Fibroblast of the aortic adventitia (primary cell): ENCODE measurements around the gene IGSF3. TPM values are rescaled to one million over a fixed set of nuclear protein-coding genes. Genes with fewer than 3 reads are reported as not detected.
"Not testable (repeated sequence)": the region's sequence is repeated elsewhere in the genome, so short reads cannot be mapped to it uniquely, and the experiment has no call there.

Source experiments
- DNase-seq: peaks from one replicate; pipeline ENCODE4 v3.0.0-alpha.2; 2010; ENCODE audit warnings: low read depth
- H3K4me3 ChIP-seq: 2 replicates; pipeline ENCODE4 v1.5.1; 2011; ENCODE audit warnings: low read depth, mild to moderate bottlenecking, control low read depth, low read length, moderate library complexity
- total RNA-seq: library from RNA; depleted of rRNA; stranded (reverse); fragments of >200 nt; gene quantifications from 2 replicates; pipeline ENCODE4 v1.2.3, GENCODE V29; 2012; ENCODE audit warnings: low replicate concordance
- TF ChIP-seq, protein P1 (sequence below): IDR thresholded peaks from 2 replicates; pipeline ENCODE4 v1.5.1; 2011; ENCODE audit warnings: mild to moderate bottlenecking, low read length, control low read depth, inconsistent platforms; ENCODE audit not compliant: insufficient read depth

The IGSF3 gene
- total RNA-seq, 1 donor = 0.27 TPM

DNA sequence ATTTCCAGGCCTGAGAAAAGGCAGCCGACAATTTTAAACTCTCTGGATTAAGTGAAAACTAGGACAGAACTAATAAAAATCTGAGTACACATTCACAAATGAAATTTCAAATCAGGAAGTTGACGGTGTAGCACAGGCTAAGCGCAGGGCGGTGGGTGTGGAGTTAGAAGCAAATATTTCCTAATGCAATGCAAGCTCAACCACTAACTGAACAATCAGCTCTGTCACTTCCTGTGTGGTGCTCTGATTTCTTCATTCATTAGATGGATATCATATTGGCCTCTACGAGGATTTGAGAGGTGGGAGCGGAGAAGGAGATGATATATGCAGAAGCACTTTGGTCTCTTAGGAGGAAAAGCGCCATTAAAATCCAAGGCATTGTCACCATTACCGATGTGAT lies 61.5 kb downstream of the IGSF3 start:
- DNase-seq = not testable (repeated sequence)

DNA sequence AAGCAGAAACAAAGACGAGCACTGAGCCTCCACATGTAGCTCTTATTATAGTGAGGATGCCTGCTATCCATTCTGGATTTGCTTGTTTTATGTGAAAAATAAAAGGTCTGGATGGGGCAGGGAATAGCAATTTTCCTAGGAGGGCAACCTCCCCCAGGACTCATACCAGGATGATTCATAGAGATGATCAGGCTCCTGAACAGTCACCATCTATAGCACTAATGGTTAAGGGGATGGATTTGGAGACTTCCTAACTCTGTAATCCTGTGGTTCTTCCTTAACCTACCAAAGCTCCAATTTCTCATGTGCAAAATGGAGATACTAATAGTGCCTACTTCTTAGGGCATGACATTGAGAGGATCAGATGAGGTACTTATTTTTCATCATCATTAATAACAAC lies 62.2 kb downstream of the IGSF3 start:
- TF ChIP-seq, protein P1, sequence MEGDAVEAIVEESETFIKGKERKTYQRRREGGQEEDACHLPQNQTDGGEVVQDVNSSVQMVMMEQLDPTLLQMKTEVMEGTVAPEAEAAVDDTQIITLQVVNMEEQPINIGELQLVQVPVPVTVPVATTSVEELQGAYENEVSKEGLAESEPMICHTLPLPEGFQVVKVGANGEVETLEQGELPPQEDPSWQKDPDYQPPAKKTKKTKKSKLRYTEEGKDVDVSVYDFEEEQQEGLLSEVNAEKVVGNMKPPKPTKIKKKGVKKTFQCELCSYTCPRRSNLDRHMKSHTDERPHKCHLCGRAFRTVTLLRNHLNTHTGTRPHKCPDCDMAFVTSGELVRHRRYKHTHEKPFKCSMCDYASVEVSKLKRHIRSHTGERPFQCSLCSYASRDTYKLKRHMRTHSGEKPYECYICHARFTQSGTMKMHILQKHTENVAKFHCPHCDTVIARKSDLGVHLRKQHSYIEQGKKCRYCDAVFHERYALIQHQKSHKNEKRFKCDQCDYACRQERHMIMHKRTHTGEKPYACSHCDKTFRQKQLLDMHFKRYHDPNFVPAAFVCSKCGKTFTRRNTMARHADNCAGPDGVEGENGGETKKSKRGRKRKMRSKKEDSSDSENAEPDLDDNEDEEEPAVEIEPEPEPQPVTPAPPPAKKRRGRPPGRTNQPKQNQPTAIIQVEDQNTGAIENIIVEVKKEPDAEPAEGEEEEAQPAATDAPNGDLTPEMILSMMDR = no peak
- no peak overlapping the region for H3K4me3 ChIP-seq
- no peak for DNase-seq

More for the DNA sequence above, 61.5 kb downstream of the IGSF3 start:
- not testable (repeated sequence) for H3K4me3 ChIP-seq

DNA sequence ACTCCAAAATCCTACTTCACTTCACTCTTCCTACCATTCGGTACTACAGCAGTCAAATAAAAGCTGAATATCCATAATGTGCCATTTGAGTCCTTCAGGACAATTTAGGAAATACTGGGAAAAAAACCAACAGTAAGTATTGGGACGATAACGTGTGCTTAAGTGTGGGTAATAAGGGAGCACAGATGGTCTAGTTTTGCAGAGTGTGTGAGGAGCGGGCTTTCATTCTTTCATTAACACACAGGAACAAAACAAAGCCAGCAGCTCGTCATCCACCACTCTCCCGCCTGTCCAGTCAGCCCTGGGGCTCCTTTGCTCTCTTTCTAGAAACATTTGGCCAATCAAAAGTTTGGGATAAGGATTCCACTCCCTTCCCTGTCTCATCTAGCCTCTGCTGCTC lies 63.1 kb downstream of the IGSF3 start:
- not testable (repeated sequence) for H3K4me3 ChIP-seq, DNase-seq

DNA sequence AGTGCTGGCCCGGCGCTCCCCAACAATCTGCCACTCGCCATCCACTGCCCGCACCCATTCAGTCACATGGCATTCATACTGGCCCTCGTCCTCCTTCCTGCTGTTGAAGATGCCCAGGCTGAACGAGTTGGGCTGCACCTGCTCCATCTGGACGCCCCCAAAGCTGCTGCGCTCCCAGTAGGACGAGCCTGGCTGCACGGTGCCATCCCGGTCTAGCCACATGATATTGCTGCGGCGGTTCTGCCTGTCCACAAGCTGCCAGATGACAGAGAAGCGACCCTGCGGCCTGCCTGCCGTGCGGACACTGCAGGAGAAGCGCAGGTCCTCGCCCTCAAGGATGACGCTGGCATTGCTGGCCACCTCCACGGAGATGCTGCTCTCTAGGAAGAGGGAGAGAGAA lies 63.9 kb downstream of the IGSF3 start:
- H3K4me3 ChIP-seq, DNase-seq: not testable (repeated sequence)

DNA sequence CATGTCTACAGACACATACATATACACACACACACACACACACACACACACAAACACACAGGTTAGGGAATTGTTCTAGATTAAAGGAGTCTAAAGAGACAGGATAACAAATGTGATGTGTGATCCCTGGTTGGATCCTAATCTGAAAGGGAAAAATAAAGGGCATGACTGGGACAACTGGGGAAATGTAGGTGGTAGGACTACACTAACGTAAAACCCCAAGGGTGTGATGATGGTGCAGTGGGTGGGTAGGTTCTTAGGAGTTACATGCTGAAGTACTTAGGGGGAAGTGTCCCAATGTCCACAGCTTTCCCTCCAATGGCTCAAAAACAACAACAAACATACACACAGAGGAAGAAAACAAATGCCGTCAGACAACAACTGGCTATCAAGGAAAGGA lies 68.2 kb downstream of the IGSF3 start:
- H3K4me3 ChIP-seq, DNase-seq: not testable (repeated sequence)

DNA sequence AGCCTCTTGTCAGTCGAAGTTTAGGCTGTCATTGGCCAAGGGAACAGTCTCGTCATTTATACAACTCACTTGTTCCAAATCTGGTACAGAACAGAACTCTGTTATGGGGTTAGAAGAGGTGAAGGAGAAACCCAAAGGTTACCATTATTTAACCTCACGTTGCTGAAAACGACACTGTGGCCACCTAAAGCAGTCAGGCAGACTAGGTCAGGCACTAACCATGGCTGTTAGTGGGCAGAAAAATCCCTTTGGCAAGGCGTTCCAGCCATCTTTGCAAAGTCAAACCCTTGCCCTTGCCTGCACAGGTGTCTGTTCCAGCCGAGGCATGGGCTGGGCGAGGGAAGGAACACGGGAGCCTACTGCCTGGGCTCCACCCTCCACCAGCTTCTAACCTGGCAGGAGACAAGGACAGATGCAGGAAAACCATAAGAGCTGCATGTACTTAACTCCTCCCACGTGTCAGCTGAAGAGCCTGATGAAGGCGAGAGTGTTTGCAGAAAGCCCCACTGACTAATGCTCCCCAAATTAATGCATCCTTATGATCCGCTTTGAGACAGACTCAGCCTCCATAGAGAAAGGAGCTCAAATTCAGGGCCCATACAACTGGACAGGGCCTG lies 69.0 kb downstream of the IGSF3 start:
- DNase-seq, H3K4me3 ChIP-seq: not testable (repeated sequence)

DNA sequence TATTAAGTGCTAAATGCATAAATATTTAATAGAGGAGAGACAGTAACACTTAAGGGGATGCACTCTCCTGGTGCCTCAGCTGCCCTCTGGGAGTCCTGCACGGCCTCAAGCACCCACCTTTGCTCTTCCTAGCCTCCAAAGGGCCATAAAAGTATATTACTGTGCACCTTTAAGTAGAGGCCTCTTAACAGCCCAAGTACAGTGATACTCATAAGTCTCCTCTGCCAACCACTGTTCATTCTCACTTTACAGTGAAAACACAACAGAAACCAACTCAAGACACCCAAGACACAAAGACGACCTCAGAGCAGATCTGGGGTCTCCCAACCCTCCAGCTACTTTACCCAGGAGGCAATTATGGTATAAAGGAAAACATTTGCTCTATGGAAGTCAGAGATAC lies 70.1 kb downstream of the IGSF3 start:
- not testable (repeated sequence) for DNase-seq, H3K4me3 ChIP-seq

DNA sequence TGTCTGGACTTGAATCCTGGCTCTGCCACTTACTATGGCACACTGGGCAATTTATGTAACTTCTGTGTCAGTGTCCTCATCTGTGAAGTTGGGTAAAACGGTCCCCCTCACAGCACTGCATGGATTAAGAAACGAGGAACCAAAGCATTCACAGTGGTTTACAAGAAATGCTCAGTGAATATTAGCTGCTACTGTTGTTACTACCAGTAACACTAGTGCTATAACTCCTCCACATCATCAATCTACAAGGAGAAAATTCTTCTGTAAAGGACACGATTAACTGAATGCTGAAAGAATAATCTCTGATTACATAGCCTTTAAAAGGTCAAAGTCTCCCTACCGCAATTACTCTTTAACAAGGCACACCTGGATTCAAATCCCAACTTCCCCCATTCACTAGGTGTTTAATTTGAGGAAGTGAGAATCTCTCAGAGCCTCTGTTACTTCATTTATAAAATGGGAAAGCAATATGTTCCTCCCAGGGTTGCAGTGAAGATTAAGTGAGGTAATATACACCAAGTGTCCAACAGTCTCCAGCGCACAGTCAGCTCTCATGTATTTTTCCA lies 70.7 kb downstream of the IGSF3 start:
- not testable (repeated sequence) for DNase-seq, H3K4me3 ChIP-seq

DNA sequence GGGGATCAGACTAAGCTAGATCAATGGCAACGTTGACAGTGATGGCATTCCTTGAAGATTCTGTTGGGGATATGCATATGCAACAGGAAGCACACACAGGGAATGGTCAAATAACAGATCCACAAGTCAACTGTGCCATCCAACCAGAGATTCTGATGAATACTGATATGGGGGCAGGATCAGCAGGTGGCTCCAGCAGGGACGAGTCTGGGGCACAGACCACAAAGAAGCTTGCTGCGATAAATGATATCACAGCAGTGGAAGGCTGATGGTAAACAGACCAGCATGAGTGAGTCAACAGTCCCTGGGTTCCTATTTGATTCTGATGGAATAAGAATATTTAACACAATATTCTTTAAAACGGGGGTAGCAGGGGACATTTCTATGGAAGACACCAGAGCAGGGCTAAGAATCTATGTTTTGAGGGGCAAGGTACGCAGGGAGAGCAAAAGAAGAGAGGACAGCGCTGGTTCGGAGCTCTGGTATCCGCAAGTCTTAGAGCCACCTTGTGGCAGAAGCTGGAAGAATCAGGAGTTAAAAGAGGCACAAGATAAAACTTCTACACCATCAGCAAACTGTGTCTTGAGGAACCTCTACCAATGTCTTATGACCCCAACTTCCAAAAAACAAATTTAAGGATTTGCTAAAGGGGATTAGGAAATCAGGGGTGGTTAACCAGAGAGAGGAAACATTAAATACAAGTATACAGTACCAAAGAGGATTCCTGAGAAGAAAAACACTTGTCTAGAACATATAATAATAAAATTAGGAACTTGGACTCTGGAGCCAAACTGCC lies 71.4 kb downstream of the IGSF3 start:
- TF ChIP-seq, protein P1 = peak; percentile 46
- peak; percentile 50 for DNase-seq
- H3K4me3 ChIP-seq = not testable (repeated sequence)

DNA sequence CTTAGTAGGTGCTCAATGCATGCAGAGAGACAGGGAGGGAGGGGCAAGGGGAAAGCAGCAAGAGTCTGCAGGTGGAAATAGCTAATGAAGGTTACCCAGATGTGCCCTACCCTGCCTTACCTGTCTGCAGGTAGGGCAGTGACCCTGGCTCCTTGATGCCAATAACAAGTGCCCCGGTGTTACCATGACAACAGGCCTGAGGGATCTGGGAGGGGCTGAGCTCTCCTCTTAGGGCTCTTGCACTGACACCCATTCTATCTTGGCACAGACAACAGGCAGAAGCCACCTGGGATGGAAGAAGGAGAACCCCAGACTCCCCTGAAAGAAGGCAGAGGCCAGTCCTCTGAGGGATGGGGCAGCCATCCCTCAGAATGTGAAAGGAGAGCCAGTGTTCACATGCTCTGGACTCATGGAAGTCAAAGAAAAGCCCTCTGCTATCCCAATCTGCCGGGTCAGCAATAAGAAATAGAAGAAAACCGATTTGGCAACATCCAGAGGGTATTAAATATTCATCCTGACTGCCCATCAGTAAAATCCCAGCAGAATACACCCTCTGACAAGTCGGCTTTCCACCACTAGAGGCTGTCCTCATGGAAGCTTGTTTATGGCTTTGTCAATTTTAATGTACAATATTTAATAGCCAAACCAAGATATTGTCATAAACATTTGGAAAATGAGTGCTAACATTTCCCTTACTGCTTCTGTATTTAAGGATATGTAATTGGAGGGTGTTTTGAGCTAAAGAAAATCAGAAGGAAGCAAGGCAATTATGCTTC lies 72.3 kb downstream of the IGSF3 start:
- H3K4me3 ChIP-seq = not testable (repeated sequence)
- peak; percentile 19 for DNase-seq
- TF ChIP-seq, protein P1 = peak; percentile 61

DNA sequence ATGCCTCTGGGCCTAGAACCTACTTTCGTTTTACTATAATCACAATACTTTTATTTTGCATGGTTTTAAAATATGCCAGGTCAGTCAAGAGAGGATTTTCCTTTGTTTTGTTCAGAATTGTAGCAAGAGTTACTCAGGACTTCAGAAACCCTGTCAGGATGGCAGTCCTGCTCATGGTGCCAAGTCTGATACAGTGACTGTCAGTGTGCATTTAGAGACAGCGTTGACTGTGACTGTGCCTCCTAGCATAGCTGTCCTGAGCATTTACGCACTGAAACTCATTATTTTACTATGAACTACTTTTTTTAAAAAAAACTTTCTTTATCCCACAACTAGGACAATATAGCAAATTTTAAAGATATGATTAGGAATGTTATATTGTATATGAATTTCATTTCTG lies 73.6 kb downstream of the IGSF3 start:
- not testable (repeated sequence) for DNase-seq

DNA sequence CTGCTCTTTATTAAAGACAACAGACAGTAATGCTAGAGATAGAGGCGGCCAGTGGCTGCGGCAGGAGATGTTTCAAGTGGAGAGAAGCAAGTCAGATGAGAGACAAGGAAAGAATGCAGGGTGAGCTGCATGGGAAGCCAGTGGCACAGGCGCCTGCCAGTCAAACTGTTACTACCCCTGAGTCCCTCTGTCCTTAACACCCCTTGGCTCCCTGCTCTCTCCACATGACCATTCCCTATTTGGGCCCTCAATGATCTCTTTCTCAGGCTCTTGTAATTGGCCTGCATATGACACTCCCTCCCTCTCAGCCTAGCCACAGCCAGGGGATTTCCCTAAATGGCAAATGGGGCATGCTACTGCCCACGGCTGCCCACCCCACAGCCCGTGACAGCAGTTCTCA lies 74.1 kb downstream of the IGSF3 start:
- DNase-seq, H3K4me3 ChIP-seq: not testable (repeated sequence)

More for the DNA sequence above, 73.6 kb downstream of the IGSF3 start:
- H3K4me3 ChIP-seq = not testable (repeated sequence)

DNA sequence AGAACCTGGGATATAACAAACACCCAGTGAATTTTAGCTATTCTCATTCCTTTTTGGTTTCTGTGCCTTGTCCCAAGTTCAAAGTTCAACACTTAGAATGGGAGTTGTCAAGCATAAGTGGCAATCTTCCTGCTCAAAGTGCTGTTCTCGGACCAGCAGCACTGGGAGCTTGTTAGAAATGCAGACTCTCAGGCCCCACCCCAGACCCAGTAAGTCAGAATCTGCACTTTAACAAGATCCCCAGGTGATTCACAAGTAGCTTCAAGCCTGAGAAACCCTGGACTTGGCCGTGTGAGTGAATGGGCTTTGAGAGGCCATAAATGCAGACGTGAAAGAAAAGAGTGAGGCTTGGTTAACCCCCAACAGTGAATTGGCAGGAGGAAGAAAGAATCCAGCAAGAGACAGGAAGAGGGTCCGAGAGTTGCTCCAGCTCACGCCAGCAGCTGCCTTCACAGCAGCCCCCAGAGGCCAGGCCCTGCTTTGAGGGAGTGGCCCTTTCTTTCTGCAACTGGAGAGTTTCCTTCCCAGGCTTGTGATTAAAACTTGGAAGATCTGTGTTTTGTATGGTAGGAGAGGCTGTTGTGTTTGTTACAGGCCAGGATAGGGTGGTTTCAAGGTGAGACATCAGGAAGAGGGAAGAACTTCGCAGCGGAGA lies 75.5 kb downstream of the IGSF3 start:
- H3K4me3 ChIP-seq, DNase-seq: not testable (repeated sequence)
